Glomerular visceral epithelial cell (primary cell): ENCODE results near the gene UPF3B.
"Not testable (repeated sequence)": the region's sequence is repeated elsewhere in the genome, so short reads cannot be mapped to it uniquely, and the experiment has no call there.

Source experiments
- DNase-seq: peaks from one replicate; pipeline ENCODE4 v3.0.0-alpha.2; 2016; ENCODE audit errors: extremely low spot score

Gene UPF3B

GRCh38 chrX:119852382-119853353, at the start of gene UPF3B:
Gene UPF3B, minus strand, starts transcription at chrX:119852963. Its CDS starts 35 bp downstream, at chrX:119852928.
- peak; percentile 98 for DNase-seq

- DNase-seq, result no peak
Measured at GRCh38 chrX:119900976-119901375, 48.2 kb upstream of the UPF3B start.

- DNase-seq, result no peak
Measured at GRCh38 chrX:119899125-119899524, 46.4 kb upstream of the UPF3B start.

- no peak for DNase-seq
Measured at GRCh38 chrX:119895843-119896326, 43.1 kb upstream of the UPF3B start, which contains the start of gene AKAP14. Gene AKAP14, plus strand, starts transcription at chrX:119895893. Its CDS starts 7,331 bp downstream, at chrX:119903224.

GRCh38 chrX:119891961-119892692, 39.4 kb upstream of the UPF3B start:
- not testable (repeated sequence) for DNase-seq

- DNase-seq, result not testable (repeated sequence)
Measured at GRCh38 chrX:119890626-119891025, 37.9 kb upstream of the UPF3B start.

- DNase-seq, result peak; percentile 54
Measured at GRCh38 chrX:119887721-119888425, 35.1 kb upstream of the UPF3B start.

- peak; percentile 7 for DNase-seq
Measured at GRCh38 chrX:119885554-119886428, 33.0 kb upstream of the UPF3B start.

GRCh38 chrX:119880552-119881437, 28.0 kb upstream of the UPF3B start:
- DNase-seq, result peak; percentile 53

GRCh38 chrX:119880076-119880475, 27.3 kb upstream of the UPF3B start:
- no peak for DNase-seq

GRCh38 chrX:119878740-119879139, 26.0 kb upstream of the UPF3B start:
- no peak for DNase-seq

GRCh38 chrX:119871599-119872395, 19.0 kb upstream of the UPF3B start, which contains the start of the genes NDUFA1 and RNF113A:
Gene NDUFA1, plus strand, starts transcription at chrX:119871832. Its CDS starts 80 bp downstream, at chrX:119871912.
Gene RNF113A, minus strand, starts transcription at chrX:119871733. Its CDS starts 120 bp downstream, at chrX:119871613.
- DNase-seq, result peak; percentile 86

- DNase-seq, result peak; percentile 13
Measured at GRCh38 chrX:119871245-119871598, 18.5 kb upstream of the UPF3B start.

GRCh38 chrX:119870626-119871131, 17.9 kb upstream of the UPF3B start:
- DNase-seq, result peak; percentile 11

GRCh38 chrX:119853444-119853843, 681 bp upstream of the UPF3B start:
- peak; percentile 4 for DNase-seq

- DNase-seq, result no peak
Measured at GRCh38 chrX:119833905-119834304, 18.9 kb downstream of the UPF3B start.

- peak; percentile 13 for DNase-seq
Measured at GRCh38 chrX:119828446-119828845, 24.3 kb downstream of the UPF3B start.

- peak; percentile 8 for DNase-seq
Measured at GRCh38 chrX:119826399-119826959, 26.3 kb downstream of the UPF3B start.
